ENCODE measurements around the gene GTPBP2. TPM values are rescaled to one million over a fixed set of nuclear protein-coding genes. Genes with fewer than 3 reads are reported as not detected.
A peak's percentile ranks its signal among the peaks of the same experiment; 100 is the strongest.
"Not testable (repeated sequence)": the region's sequence is repeated elsewhere in the genome, so short reads cannot be mapped to it uniquely, and the experiment has no call there.

Gene GTPBP2
- total RNA-seq, 1 experiment from 2014 or later = 47.0 TPM

DNA sequence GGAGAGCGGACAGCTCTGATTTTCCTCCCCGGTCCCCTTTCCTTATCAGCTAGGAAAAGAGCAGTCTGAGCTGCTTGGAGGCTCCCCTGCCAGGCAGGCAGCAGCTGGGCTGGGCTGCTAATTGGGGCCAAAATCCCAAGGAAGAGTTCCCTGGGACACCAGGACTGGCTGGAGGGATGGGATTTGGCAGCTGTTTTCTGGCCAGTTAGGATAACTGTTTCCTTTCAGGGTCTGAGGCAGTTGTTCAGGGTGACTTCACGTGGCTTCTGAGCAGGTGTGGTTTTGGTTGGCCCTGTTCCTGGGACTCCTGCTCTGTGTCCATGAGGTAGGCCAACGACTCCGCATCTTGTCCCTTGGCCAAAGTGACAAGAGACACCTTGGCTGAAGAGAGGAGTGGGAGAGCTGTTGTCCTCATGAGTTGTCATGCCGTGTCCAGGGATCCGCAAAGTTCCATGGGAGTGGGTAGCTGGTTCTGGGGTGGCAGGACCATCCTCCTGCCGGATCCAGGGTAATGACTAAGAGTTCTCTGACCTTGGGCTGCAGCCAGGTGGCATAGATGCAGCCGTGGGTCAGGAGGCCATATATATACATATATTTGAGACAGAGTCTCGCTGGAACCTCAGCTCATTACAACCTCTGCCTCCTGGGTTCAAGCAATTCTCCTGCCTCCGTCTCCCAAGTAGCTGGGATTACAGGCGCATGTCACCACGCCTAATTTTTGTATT, 37.3 kb upstream of the GTPBP2 start:
- in situ Hi-C loops (cut with HindIII; ENCODE audit: low sequenced_read_pairs) = no loop called here
- DNase-seq (ENCODE audit: low spot score) = no peak

DNA sequence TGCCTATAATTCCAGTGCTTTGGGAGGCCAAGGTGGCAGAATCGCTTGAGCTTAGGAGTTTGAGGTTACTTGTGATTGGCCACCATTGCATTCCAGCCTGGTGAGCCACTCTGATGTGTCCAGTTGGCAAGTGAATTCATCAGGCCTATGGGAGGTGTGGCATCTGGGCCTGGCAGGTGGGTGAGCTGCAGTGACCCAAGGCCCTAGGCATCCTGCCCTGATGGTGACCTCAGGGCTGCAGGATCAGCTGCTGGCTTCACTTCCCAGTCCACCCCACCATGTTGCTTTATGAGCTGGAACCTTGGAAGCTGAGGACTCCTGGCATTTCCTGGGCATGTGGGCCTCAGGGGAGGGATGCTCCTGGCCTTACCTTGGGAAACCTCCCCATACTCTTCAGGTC, 36.3 kb upstream of the GTPBP2 start:
- in situ Hi-C loops (cut with HindIII; ENCODE audit: low sequenced_read_pairs) = no loop called here
- DNase-seq (ENCODE audit: low spot score) = no peak

DNA sequence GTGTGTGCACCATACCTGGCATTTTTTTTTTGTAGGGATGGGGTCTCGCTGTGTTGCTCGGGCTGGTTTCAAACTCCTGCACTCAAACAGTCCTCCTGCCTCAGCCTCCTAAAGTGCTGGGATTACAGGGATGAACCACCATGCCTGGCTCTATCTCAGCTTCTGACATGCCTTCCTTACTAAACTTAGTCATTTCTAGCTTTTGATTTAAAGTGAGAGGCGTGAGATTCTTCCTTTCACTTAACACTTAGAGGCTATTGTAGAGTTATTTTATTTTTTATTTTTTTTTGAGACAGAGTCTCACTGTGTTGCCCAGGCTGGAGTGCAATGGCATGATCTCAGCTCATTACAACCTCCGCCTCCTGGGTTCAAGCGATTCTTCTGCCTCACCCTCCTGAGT, 33.9 kb upstream of the GTPBP2 start:
- DNase-seq (ENCODE audit: low spot score); in situ Hi-C loops (cut with HindIII; ENCODE audit: low sequenced_read_pairs): not testable (repeated sequence)

DNA sequence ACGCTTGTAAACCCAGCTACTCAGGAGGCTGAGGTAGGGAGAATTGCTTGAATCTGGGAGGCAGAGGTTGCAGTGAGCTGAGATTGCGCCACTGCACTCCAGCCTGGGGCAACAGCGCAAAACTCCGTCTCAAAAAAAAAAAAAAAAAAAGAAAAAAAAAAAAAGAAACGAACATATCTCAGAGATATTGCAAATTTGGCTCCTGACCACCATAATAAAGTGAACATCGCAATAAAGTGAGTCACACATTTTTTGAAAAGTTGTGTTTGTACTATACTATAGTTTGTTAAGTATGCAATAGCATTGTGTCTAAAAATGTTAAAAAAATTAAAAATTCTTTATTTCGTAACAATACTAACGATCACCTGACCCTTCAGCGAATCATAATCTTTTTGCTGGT, 29.1 kb upstream of the GTPBP2 start:
- DNase-seq (ENCODE audit: low spot score) = no peak
- in situ Hi-C loops (cut with HindIII; ENCODE audit: low sequenced_read_pairs) = no loop called here

- no peak for DNase-seq (ENCODE audit: low spot score)
- in situ Hi-C loops (cut with HindIII; ENCODE audit: low sequenced_read_pairs) = no loop called here
Observed at GRCh38 chr6:43657221-43657802, 28.2 kb upstream of the GTPBP2 start.

DNA sequence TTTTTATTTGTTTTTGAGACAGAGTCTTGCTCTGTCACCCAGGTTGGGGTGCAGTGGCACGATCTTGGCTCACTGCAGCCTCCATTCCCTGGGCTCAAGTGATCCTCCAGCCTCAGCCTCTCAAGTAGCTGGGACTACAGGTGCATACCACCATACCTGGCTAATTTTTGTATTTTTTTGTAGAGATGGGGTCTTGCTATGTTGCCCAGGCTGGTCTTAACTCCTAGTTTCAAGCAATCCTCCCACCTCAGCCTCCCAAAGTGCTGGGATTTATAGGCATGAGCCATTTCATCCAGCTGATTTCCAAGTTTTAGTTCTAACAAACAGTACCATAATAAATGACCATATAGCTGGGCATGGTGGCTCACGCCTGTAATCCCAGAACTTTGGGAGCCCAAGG, 23.8 kb upstream of the GTPBP2 start:
- DNase-seq (ENCODE audit: low spot score); in situ Hi-C loops (cut with HindIII; ENCODE audit: low sequenced_read_pairs): not testable (repeated sequence)

DNA sequence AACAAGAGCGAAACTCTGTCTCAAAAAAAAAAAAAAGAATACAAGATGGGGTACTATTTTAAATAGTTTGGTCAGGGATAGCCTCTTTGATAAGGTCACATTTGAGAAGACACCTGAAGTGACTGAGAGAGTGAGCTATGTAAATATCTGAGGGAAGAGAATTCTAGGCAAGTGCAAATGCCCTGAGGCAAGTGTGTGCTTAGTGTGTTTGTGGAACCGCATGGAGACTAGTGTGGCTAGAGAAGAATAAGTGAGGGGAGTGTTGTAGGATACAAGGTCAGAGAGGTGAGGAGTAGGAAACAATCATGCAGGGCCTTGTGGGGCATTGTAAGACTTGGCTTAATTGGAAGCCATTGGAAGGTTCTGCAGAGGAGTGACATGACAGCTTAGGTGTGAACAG, 19.2 kb upstream of the GTPBP2 start:
- no peak for DNase-seq (ENCODE audit: low spot score)
- in situ Hi-C loops (cut with HindIII; ENCODE audit: low sequenced_read_pairs) = no loop called here

GRCh38 chr6:43647613-43648012, 18.5 kb upstream of the GTPBP2 start:
- in situ Hi-C loops (cut with HindIII; ENCODE audit: low sequenced_read_pairs) = no loop called here

DNA sequence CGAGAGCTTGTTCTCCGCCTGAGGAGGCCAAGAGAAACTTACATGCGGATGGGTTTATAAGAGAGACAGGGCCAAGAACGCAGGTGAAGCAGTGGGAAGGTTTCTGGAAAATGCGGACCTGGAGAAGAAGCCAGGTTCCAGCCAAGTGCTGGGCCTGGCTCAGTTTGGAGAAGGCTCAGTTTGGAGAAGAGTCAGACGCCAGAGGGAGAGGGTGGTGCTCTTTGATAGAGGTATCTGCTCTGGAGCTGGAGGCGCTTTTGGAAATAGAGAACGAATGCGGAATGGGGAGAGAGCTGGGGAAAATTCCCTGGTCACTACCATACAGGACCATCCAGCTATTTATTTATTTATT, 16.5 kb upstream of the GTPBP2 start:
- in situ Hi-C loops (cut with HindIII; ENCODE audit: low sequenced_read_pairs) = no loop called here
- DNase-seq (ENCODE audit: low spot score) = no peak

More at GRCh38 chr6:43647613-43648012, 18.5 kb upstream of the GTPBP2 start:
- DNase-seq (ENCODE audit: low spot score) = no peak

- in situ Hi-C loops (cut with HindIII; ENCODE audit: low sequenced_read_pairs) = no loop called here
- peak; percentile 65 for DNase-seq (ENCODE audit: low spot score)
Observed at GRCh38 chr6:43644940-43645612, 16.0 kb upstream of the GTPBP2 start, which contains the start of gene RSPH9. Gene RSPH9, plus strand, starts transcription at chr6:43645036. Its CDS starts 63 bp downstream, at chr6:43645099.

DNA sequence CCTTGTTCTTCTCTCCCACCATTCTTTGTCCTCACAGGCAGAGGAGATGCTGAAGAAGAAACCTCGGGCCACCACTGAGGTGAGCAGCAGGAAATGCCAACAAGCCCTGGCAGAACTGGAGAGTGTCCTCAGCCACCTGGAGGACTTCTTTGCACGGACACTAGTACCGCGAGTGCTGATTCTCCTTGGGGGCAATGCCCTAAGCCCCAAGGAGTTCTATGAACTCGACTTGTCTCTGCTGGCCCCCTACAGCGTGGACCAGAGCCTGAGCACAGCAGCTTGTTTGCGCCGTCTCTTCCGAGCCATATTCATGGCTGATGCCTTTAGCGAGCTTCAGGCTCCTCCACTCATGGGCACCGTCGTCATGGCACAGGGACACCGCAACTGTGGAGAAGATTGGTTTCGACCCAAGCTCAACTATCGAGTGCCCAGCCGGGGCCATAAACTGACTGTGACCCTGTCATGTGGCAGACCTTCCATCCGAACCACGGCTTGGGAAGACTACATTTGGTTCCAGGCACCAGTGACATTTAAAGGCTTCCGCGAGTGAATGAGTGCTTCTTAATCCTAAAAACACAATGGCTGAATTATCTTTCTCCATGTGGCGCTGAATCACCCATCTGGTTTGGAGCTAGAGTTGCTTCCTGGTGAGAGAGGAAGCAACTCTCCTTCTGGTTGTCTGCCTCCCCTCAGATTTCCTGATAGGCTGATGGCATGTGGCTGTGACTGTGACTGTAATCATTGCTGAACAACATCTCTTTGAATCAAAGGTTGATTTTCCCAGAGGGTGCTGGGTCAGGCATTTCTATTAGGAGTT, 11.1 kb upstream of the GTPBP2 start:
- in situ Hi-C loops (cut with HindIII; ENCODE audit: low sequenced_read_pairs) = no loop called here

DNA sequence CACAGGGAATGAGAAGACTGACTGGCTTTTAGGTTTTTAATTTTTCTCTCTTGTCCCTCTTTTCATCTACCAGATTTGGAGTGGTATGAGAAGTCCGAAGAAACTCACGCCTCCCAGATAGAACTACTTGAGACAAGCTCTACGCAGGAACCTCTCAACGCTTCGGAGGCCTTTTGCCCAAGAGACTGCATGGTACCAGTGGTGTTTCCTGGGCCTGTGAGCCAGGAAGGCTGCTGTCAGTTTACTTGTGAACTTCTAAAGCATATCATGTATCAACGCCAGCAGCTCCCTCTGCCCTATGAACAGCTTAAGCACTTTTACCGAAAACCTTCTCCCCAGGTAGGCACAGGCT, 7.2 kb upstream of the GTPBP2 start:
- in situ Hi-C loops (cut with HindIII; ENCODE audit: low sequenced_read_pairs) = no loop called here

More for the DNA sequence above, 11.1 kb upstream of the GTPBP2 start:
- DNase-seq (ENCODE audit: low spot score) = no peak

DNA sequence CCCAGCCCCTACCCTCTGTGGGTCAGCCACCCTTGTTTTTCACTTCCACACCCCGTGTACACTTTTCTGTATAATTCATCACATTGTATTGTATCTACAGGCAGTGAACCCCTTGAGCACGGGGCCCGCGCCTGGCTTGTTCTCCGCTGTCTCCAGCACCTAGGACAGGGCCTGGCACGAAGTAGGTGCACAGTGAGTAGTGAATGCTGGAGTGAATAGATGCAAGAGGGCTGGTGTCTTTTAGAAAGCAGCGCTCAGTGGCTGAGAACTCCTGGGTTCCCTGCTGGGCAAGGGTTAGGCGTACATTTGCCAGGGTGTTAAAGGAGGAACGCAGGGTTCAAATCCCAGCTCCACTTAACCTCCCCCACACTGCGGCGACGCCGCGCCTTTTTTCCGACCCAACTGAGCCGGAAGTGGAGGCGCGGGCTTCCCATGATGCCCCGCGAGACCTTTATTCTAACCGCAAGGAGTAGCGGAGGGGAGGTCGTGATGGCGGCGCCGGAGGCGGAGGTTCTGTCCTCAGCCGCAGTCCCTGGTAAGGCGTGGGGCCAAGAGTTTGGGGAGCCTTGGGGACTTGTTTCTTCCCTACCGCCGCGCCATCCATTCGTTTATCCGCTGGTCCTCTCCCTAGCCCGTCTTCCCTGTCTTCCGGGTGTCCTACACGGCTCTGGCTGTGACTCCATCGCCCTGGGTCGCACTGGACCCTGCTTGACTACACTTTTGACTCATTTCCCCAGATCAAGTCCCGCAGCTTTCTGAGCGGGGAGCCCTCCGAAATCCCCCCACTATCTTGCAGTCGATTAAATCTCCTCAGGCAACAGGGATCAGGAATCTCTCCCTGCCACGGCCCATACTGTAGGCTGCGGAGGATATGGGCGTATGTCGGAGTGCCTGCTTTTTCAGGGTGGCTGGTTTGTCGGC, 6.6 kb upstream of the GTPBP2 start, which contains the start of gene MAD2L1BP:
Gene MAD2L1BP, plus strand, starts transcription at position 454 of the 921 bp plus-strand sequence. Its CDS starts 36 bp downstream, at position 490.
- in situ Hi-C loops (cut with HindIII; ENCODE audit: low sequenced_read_pairs) = no loop called here

More for the DNA sequence above, 7.2 kb upstream of the GTPBP2 start:
- no peak for DNase-seq (ENCODE audit: low spot score)

GRCh38 chr6:43634702-43635303, 5.7 kb upstream of the GTPBP2 start:
- in situ Hi-C loops (cut with HindIII; ENCODE audit: low sequenced_read_pairs) = no loop called here
- DNase-seq (ENCODE audit: low spot score) = peak; percentile 50

More for the DNA sequence above, 6.6 kb upstream of the GTPBP2 start, which contains the start of gene MAD2L1BP:
- DNase-seq (ENCODE audit: low spot score) = peak; percentile 86

GRCh38 chr6:43633002-43633401, 3.9 kb upstream of the GTPBP2 start:
- DNase-seq (ENCODE audit: low spot score); in situ Hi-C loops (cut with HindIII; ENCODE audit: low sequenced_read_pairs): not testable (repeated sequence)

- DNase-seq (ENCODE audit: low spot score) = peak; percentile 38
- in situ Hi-C loops (cut with HindIII; ENCODE audit: low sequenced_read_pairs) = no loop called here
Observed at GRCh38 chr6:43630980-43631619, 2.0 kb upstream of the GTPBP2 start.

- DNase-seq (ENCODE audit: low spot score) = peak; percentile 99
- in situ Hi-C loops (cut with HindIII; ENCODE audit: low sequenced_read_pairs) = no loop called here
Observed at GRCh38 chr6:43629505-43630300, 639 bp upstream of the GTPBP2 start.
